ENCODE measurements around the gene APBB2. TPM values are rescaled to one million over a fixed set of nuclear protein-coding genes. Genes with fewer than 3 reads are reported as not detected.
"Not testable (repeated sequence)": the region's sequence is repeated elsewhere in the genome, so short reads cannot be mapped to it uniquely, and the experiment has no call there.

Gene APBB2
- total RNA-seq, 1 donor from 2014 or later, result 23.9 TPM

DNA sequence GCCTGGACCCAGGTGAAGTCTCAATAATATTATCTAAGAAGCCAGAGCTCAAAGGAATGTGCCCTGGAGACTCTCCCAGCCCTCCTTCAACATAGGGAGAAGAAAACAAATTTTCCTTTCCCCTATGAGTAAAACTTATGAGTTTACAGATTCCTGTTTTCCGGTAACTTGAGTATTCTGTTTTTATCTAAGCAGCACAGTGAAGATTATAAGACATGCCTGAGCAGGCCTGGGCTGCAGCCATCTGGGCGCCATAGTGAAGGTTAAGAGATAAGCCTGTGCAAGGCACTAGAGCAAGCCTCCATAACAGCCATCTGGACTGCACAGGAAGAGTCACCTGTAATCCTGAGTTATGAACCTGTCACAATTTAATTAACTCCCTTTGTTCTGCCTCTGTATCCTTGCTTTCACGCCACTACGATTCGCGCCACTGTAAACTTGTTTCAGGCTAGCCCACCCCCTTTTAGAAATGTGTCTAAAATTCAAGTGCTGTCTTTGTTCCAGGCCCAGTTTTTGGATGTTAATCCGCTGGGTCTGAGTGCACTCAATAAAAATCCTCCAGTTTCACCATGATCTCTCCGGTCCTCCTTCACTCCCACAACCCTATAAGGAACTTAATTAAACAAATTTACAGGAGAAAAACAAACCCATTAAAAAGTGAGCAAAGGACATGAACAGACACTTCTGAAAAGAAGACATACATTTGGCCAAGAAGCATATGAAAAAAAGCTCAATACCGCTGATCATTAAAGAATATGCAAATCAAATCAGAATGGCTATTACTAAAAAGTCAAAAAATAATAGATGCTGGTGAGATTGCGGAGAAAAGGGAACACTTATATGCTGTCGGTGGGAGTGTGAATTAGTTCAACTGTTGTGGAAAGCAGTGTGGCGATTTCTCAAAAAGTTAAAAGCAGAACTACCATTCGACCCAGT, 189.5 kb downstream of the APBB2 start:
- DNase-seq (no peak), ATAC-seq (no peak)
- intact Hi-C loops (cut with micrococcal nuclease), result no loop called here

- intact Hi-C loops (cut with micrococcal nuclease), result no loop called here
- DNase-seq, result no peak
- ATAC-seq, result no peak
These were observed 192.2 kb downstream of the APBB2 start for GRCh38 chr4:41022116-41022515.

DNA sequence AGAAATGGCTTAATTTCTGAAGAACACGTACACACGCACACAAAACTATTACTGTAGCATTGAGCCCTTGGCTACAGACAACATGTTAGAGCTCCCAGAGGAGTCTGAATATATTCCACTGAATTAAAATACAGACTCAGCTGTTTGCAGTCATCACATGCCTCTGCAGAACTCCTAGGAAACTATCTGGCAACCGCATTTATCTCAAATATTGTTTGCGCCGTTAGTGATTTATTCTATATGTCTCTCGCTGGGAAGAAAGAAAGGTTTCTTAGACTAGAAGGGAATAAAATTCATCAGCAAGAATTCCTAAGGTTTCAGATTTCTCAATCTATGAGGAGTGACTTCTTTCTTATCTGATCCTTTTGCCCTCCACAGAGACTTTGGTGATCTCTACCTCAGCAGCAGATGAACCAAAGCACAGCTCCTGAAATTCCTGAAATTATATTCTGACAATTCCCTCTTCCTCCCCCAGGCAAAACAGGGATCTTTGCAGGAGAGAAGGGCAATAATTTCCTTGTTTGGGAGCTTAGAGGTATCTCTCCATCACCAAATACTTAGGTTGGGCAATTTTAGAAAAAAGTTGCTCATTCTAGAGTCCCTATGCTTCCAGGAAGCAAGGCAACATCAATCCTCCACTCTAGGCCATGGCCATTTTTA, 199.2 kb downstream of the APBB2 start:
- intact Hi-C loops (cut with micrococcal nuclease), result no loop called here
- peak; percentile 21 for ATAC-seq
- DNase-seq, result no peak

- DNase-seq, result no peak
- intact Hi-C loops (cut with micrococcal nuclease), result no loop called here
- no peak for ATAC-seq
These were observed 200.2 kb downstream of the APBB2 start for GRCh38 chr4:41014158-41014557.

GRCh38 chr4:41013746-41014145, 200.6 kb downstream of the APBB2 start:
- no peak for DNase-seq
- peak; percentile 53 for ATAC-seq
- intact Hi-C loops (cut with micrococcal nuclease), result no loop called here

DNA sequence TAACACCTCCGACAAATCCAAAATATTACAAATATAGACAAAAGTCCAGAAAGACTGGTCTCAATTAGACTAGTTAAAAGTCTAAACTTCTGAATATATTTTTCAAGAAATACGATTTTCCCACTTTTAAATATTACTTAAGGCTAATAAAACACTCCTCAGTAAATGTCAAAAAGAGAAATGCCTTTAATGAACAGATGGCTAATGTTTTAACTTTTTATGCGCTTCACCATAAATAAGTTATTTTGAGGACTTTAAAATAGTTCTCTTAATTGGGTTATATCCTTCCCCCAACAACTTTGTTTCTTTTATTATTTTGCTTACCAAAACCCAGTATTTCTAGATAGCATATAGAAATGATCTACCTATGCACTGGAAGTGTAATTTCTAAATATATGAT, 201.4 kb downstream of the APBB2 start:
- DNase-seq (no peak), ATAC-seq (no peak)
- intact Hi-C loops (cut with micrococcal nuclease), result no loop called here

DNA sequence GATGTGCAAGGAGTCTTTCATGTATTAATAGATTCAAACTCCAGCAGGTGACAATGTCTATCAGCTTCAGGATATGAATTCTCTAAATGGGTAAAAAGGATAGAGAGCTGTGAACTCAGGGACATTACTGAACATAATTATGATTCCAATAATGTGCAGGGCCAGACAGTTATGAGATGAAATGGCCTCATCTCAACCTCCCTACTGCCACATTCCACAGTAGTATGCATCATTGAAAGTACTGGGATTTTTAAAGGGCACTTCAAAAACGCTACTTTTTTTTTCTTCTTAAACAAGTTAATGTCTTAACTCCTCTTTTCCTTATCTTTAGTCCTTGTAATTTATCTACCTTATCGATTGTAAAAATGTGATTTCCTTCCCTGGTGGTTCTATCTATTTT, 202.0 kb downstream of the APBB2 start:
- intact Hi-C loops (cut with micrococcal nuclease), result no loop called here
- ATAC-seq (no peak), DNase-seq (no peak)

GRCh38 chr4:41009411-41009810, 204.9 kb downstream of the APBB2 start:
- DNase-seq (no peak), ATAC-seq (no peak)
- intact Hi-C loops (cut with micrococcal nuclease), result no loop called here

DNA sequence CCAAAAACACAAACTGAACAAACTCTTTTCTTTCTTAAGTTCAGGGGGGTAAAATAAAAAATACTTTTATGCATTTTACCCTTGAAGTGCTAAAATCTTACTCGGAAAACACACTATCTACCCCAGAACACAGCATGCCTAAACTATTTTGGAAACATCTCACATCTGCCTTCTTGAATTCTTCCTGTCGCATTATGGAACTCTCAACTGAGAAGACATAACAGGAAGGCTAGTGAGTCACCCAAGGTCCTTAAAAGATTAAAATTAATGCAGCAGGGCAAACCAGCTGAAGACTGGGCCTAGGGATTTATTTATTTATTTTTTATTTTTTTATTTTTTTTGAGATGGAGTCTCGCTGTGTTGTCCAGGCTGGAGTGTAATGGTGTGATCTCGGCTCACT, 208.2 kb downstream of the APBB2 start:
- ATAC-seq (no peak), DNase-seq (no peak)
- intact Hi-C loops (cut with micrococcal nuclease), result no loop called here

GRCh38 chr4:41002309-41002708, 212.0 kb downstream of the APBB2 start:
- intact Hi-C loops (cut with micrococcal nuclease), result no loop called here
- DNase-seq (no peak), ATAC-seq (no peak)

DNA sequence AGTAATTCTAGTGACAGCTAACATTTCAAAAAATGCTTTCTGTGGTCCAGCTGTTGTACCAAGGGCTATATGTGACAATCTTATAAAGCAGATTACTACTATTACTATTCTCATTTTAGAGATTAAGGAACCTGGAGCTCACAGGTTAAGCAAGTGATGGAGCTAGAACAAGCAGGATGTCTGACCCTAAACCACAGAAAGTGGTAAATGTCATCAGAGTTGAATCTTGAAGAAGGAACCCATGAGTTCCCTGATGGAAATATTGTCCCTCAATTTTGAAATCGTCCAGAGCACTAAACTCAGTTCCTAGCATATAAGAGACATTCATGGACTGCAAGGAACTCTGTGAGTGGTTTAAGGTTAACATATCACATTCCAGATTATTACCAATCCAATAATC, 214.0 kb downstream of the APBB2 start:
- intact Hi-C loops (cut with micrococcal nuclease), result no loop called here
- DNase-seq (no peak), ATAC-seq (no peak)

- intact Hi-C loops (cut with micrococcal nuclease), result no loop called here
- peak; percentile 57 for ATAC-seq
- DNase-seq, result no peak
These were observed 215.5 kb downstream of the APBB2 start for GRCh38 chr4:40998675-40999358.

DNA sequence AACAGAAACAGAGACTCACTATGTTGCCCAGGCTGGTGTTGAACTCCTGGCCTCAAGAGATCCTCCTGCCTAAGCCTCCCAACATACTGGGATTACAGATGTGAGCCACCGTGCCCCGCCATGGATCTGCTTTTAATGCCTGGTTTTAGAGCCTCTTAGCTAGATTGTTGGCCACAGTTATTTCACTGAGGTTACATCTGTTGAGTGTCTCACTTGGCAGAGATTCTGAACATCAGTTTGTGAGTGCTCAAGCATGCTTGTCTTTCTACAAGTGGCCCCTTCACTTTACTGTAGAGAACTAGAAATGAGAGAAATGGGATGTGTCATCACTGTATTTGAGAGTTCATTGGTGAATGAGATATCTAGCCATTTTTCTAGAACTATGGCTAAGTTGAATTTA, 218.5 kb downstream of the APBB2 start:
- intact Hi-C loops (cut with micrococcal nuclease), result no loop called here
- no peak for ATAC-seq
- no peak for DNase-seq

DNA sequence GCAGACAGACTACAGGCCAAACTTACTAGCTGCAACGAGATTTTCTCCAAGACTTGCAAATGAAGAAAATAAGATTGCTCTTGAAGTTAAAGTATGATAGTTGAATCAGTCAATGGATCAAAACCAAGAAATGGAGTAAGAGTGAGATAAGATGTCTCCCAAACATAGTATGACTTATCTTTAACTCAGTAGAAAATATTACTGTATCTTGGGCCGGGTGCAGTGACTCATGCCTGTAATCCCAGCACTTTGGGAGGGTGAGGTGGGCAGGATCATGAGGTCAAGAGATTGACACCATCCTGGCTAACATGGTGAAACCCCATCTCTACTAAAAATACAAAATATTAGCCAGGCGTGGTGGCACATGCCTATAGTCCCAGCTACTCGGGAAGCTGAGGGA, 220.0 kb downstream of the APBB2 start:
- not testable (repeated sequence) for ATAC-seq, DNase-seq

GRCh38 chr4:40993296-40993693, 221.0 kb downstream of the APBB2 start:
- ATAC-seq; DNase-seq; intact Hi-C loops (cut with micrococcal nuclease): not testable (repeated sequence)

More for the DNA sequence above, 220.0 kb downstream of the APBB2 start:
- intact Hi-C loops (cut with micrococcal nuclease), result not testable (repeated sequence)

GRCh38 chr4:40992472-40993295, 221.7 kb downstream of the APBB2 start:
- peak; percentile 20 for ATAC-seq
- intact Hi-C loops (cut with micrococcal nuclease), result no loop called here
- no peak for DNase-seq

DNA sequence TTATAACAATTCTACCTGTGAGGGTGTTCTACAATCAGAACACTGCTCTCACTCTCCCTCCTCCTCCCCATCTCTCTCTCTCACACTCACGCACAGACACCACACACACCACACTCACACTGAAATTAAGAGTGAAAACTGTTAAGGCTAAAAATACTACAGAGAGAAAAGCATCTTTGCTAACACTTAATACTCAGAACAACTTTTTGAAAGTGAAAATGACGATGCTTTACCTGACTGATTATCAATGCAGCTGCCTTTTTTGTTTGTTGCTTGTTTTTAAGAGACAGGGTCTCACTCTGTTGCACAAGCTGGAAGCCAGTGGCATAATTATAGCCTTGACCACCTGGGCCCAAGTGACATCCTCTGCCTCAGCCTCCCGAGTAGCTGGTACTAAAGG, 222.4 kb downstream of the APBB2 start:
- intact Hi-C loops (cut with micrococcal nuclease), result no loop called here
- DNase-seq (no peak), ATAC-seq (no peak)

DNA sequence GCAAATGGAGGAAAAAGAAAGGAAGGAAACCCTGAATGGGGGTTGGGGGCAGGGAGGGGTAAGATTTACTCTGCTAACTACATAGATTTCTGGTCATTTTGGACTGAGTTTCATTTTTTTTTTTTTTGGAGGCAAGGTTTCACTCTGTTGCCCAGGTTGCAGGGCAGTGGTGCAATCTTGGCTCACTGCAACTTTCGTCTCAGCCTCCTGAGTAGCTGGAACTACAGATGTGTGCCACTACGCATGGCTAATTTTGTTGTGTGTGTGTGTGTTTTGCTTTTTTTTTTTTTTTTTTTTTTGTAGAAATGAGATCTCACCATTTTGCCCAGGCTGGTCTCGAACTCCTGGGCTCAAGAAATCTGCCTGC, 223.5 kb downstream of the APBB2 start:
- no peak for DNase-seq
- no peak for ATAC-seq
- intact Hi-C loops (cut with micrococcal nuclease), result no loop called here

GRCh38 chr4:40990236-40990898, 224.0 kb downstream of the APBB2 start:
- intact Hi-C loops (cut with micrococcal nuclease), result no loop called here
- ATAC-seq, result no peak
- DNase-seq, result no peak

Measured in left ventricle myocardium superior (tissue), 1 donor.